ENCODE data around the gene SPTB.

SPTB gene

GRCh38 chr14:64786296-64787149 lies 93.2 kb downstream of the SPTB start (continued):
- no peak for TF ChIP-seq ZNF37A (tag by site-specific recombination; IDR thresholded peaks at IDR 0.05)

DNA sequence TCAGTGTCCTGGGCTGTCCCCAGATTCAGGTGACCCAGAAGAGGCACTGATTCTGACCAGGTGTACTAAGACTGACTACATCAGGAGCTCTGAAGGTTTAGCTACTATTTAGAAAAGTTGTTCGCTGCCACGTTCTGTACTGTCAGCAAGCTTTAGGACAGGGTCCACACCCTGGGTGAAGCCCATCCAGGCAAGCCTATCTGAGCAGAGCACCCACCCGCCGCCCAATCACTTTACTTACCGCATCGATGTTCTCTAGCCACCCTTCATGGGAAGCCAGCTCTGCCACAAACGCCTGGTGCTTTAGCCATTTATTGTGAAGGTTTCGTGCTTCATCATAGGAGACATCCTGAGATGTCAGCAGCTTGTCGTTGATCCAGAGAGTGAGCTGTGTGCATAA lies 95.7 kb downstream of the SPTB start:
- Histone ChIP-seq H3K9me3 (ENCODE audit: control insufficient read depth, insufficient read depth, low read depth, low read length) (no peaks in the 10 kb centered on the region), H3K27ac (ENCODE audit: extremely low read depth, low read depth, low read length) (no peak overlapping the region), H3K4me1 (ENCODE audit: control insufficient read depth, insufficient read depth, low read length) (peaks cover 3% of the 10 kb centered on the region), H3K36me3 (ENCODE audit: control insufficient read depth in 2 of 2, insufficient read depth in 1 of 2, low read length in 2 of 2) (peaks cover 0 to 25% of the 10 kb centered on the region in 2 experiments; a peak in 1 of 3 replicates), H3K4me3 (ENCODE audit: low read depth, low read length) (no peak overlapping the region)
- POLR2A ChIA-PET, result no interaction called here
- TF ChIP-seq BCL11B (tag by site-specific recombination; IDR thresholded peaks at IDR 0.05; ENCODE audit: low read depth) (no peak), ZFP3 (tag by site-specific recombination; IDR thresholded peaks at IDR 0.05; ENCODE audit: low read depth) (no peak), HOXC10 (CRISPR knock-in tag; IDR thresholded peaks at IDR 0.05) (no peak), ZNF558 (tag by site-specific recombination; IDR thresholded peaks at IDR 0.05) (no peak), ZBTB7A (tag by site-specific recombination; IDR thresholded peaks at IDR 0.05; ENCODE audit: low read depth) (no peak), EGR2 (tag by site-specific recombination; IDR thresholded peaks at IDR 0.05; ENCODE audit: low read depth) (no peak), ZNF792 (tag by site-specific recombination; IDR thresholded peaks at IDR 0.05) (no peak), ZNF513 (tag by site-specific recombination; IDR thresholded peaks at IDR 0.05) (no peak), ZBTB1 (tag by site-specific recombination; IDR thresholded peaks at IDR 0.05) (no peak), PRDM1 (tag by site-specific recombination; IDR thresholded peaks at IDR 0.05) (no peak), TRIM28 (IDR thresholded peaks at IDR 0.05; ENCODE audit: borderline replicate concordance, low read length) (no peak), KLF1 (tag by site-specific recombination; IDR thresholded peaks at IDR 0.05) (no peak), ZFP41 (tag by site-specific recombination; IDR thresholded peaks at IDR 0.05; ENCODE audit: borderline replicate concordance) (no peak), ZNF660 (tag by site-specific recombination; IDR thresholded peaks at IDR 0.05) (no peak), ZNF791 (tag by site-specific recombination; IDR thresholded peaks at IDR 0.05) (no peak), ZNF610 (tag by site-specific recombination; IDR thresholded peaks at IDR 0.05; ENCODE audit: borderline replicate concordance) (no peak), GLI2 (tag by site-specific recombination; IDR thresholded peaks at IDR 0.05; ENCODE audit: borderline replicate concordance, low read depth) (no peak)
- TF ChIP-seq, protein P1, sequence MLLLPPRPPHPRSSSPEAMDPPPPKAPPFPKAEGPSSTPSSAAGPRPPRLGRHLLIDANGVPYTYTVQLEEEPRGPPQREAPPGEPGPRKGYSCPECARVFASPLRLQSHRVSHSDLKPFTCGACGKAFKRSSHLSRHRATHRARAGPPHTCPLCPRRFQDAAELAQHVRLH (tag by site-specific recombination; IDR thresholded peaks at IDR 0.05), result no peak
- TF ChIP-seq, protein P2, sequence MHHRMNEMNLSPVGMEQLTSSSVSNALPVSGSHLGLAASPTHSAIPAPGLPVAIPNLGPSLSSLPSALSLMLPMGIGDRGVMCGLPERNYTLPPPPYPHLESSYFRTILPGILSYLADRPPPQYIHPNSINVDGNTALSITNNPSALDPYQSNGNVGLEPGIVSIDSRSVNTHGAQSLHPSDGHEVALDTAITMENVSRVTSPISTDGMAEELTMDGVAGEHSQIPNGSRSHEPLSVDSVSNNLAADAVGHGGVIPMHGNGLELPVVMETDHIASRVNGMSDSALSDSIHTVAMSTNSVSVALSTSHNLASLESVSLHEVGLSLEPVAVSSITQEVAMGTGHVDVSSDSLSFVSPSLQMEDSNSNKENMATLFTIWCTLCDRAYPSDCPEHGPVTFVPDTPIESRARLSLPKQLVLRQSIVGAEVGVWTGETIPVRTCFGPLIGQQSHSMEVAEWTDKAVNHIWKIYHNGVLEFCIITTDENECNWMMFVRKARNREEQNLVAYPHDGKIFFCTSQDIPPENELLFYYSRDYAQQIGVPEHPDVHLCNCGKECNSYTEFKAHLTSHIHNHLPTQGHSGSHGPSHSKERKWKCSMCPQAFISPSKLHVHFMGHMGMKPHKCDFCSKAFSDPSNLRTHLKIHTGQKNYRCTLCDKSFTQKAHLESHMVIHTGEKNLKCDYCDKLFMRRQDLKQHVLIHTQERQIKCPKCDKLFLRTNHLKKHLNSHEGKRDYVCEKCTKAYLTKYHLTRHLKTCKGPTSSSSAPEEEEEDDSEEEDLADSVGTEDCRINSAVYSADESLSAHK (tag by site-specific recombination; IDR thresholded peaks at IDR 0.05), result no peak
- CTCF ChIA-PET, result interaction anchor here (1.1 kb wide), 1 partner anchor 18 kb away, joined by 3 read pairs; no protein-coding TSS in a partner anchor

DNA sequence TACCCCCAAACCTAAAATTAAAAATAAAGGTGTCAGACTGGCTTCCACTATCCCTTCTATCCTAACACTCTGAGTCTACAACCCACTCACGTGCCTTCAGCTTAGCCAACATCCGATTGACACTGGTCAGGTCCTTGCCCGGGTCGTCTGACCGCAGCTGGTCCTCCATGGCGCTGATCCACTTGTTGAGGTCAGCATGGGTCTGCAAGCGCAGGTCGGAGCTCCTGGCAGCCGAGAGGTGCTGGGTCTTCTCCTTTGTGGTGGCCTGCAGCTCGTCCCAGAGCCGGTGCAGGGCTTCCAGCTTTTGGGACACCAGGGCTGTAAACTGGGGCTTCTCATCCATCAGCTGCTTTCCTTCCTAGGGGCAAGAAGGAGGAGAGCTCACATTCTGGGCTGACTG lies 97.5 kb downstream of the SPTB start:
- CTCF ChIA-PET, result interaction anchor here (1.9 kb wide), 1 partner anchor 10 kb away, joined by 6 read pairs; no protein-coding TSS in a partner anchor
- no peaks in the 10 kb centered on the region for H3K9me3 ChIP-seq (ENCODE audit: control insufficient read depth, insufficient read depth, low read depth, low read length)
- no peak for TF ChIP-seq ZNF621 (tag by site-specific recombination; IDR thresholded peaks at IDR 0.05)
- TF ChIP-seq PATZ1 (tag by site-specific recombination; IDR thresholded peaks at IDR 0.05), result no peak
- no peak for TF ChIP-seq ZNF155 (tag by site-specific recombination; IDR thresholded peaks at IDR 0.05)
- no peak for TF ChIP-seq ZNF623 (tag by site-specific recombination; IDR thresholded peaks at IDR 0.05)
- TF ChIP-seq ZNF629 (tag by site-specific recombination; IDR thresholded peaks at IDR 0.05), result no peak
- TF ChIP-seq ZNF366 (tag by site-specific recombination; conservative IDR thresholded peaks at IDR 0.05), result no peak
- no peak for TF ChIP-seq ZNF2 (tag by site-specific recombination; IDR thresholded peaks at IDR 0.05)
- TF ChIP-seq OVOL3 (tag by site-specific recombination; IDR thresholded peaks at IDR 0.05), result no peak

More for the DNA sequence above, 97.5 kb downstream of the SPTB start:
- Histone ChIP-seq H3K27ac (ENCODE audit: extremely low read depth, low read depth, low read length) (no peak overlapping the region), H3K36me3 (ENCODE audit: control insufficient read depth in 2 of 2, insufficient read depth in 1 of 2, low read length in 2 of 2) (peaks cover 0 to 25% of the 10 kb centered on the region in 2 experiments; a peak in 1 of 3 replicates), H3K4me3 (ENCODE audit: low read depth, low read length) (no peak overlapping the region), H3K4me1 (ENCODE audit: control insufficient read depth, insufficient read depth, low read length) (no peaks in the 10 kb centered on the region)
- POLR2A ChIA-PET, result no interaction called here

Measured in HEK293 (cell line).